ENCODE measurements around the gene KLHDC3. TPM values are rescaled to one million over a fixed set of nuclear protein-coding genes. Genes with fewer than 3 reads are reported as not detected.
A peak's percentile ranks its signal among the peaks of the same experiment; 100 is the strongest.

The KLHDC3 gene
- total and polyA plus RNA-seq, 2 of the 13 experiments (the other 11 are each of a cell fraction or from before 2014, with no cell fraction given) = 78.3 to 91.5 TPM

DNA sequence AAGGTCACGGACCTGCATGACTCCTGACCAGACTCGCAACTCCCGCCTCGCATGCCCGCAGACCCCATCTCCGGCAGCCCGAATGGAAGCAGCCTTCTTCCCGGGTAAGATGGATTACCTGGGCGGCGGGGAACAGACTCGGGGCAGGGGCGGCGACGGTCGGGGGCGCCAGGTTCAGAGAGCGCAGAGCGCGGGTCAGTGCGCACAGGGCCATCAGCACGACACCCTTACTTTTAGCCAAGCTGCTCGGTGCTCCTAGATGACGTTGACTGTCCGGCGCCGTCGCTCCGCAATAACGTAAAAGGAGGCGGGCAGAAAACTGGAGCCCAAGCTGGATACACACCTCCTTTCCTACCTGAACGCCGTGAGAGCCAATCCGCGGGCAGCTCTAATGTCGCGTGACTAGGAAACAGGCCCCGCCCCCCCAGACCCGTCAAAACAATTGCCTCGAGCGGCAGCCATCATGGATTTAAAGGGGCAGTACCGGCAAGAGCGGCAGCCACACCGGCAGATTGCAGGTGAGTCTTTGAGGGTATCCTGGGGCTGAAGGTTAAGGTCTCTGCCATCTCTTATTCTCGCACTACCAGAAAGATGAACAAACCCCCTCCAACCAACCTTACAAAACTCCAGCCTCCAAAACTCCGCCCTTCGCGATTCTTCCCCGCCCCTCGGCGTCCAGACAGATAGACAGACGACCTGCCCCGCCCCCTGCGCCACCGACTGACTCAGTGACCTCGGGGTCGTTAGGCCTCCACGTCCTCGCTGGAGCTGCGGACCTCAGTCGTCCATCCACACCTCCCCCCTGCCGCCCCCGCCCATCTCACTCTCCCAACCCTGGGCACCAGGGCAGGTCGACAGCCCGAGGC, 45.4 kb downstream of the KLHDC3 start, which contains the start of the genes KLC4 and MRPL2 (continued):
- TF ChIP-seq, protein P1, sequence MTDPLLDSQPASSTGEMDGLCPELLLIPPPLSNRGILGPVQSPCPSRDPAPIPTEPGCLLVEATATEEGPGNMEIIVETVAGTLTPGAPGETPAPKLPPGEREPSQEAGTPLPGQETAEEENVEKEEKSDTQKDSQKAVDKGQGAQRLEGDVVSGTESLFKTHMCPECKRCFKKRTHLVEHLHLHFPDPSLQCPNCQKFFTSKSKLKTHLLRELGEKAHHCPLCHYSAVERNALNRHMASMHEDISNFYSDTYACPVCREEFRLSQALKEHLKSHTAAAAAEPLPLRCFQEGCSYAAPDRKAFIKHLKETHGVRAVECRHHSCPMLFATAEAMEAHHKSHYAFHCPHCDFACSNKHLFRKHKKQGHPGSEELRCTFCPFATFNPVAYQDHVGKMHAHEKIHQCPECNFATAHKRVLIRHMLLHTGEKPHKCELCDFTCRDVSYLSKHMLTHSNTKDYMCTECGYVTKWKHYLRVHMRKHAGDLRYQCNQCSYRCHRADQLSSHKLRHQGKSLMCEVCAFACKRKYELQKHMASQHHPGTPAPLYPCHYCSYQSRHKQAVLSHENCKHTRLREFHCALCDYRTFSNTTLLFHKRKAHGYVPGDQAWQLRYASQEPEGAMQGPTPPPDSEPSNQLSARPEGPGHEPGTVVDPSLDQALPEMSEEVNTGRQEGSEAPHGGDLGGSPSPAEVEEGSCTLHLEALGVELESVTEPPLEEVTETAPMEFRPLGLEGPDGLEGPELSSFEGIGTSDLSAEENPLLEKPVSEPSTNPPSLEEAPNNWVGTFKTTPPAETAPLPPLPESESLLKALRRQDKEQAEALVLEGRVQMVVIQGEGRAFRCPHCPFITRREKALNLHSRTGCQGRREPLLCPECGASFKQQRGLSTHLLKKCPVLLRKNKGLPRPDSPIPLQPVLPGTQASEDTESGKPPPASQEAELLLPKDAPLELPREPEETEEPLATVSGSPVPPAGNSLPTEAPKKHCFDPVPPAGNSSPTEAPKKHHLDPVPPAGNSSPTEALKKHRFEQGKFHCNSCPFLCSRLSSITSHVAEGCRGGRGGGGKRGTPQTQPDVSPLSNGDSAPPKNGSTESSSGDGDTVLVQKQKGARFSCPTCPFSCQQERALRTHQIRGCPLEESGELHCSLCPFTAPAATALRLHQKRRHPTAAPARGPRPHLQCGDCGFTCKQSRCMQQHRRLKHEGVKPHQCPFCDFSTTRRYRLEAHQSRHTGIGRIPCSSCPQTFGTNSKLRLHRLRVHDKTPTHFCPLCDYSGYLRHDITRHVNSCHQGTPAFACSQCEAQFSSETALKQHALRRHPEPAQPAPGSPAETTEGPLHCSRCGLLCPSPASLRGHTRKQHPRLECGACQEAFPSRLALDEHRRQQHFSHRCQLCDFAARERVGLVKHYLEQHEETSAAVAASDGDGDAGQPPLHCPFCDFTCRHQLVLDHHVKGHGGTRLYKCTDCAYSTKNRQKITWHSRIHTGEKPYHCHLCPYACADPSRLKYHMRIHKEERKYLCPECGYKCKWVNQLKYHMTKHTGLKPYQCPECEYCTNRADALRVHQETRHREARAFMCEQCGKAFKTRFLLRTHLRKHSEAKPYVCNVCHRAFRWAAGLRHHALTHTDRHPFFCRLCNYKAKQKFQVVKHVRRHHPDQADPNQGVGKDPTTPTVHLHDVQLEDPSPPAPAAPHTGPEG (CRISPR knock-in tag; IDR thresholded peaks at IDR 0.05) = peak; percentile 43; the same call in 1 of the 2 replicates
- peak; percentile 81 for TF ChIP-seq ZNF709 (CRISPR knock-in tag; IDR thresholded peaks at IDR 0.05)
- TF ChIP-seq, protein P2, sequence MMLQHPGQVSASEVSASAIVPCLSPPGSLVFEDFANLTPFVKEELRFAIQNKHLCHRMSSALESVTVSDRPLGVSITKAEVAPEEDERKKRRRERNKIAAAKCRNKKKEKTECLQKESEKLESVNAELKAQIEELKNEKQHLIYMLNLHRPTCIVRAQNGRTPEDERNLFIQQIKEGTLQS (CRISPR knock-in tag; IDR thresholded peaks at IDR 0.05) = 0 out of 2 replicates have a peak, but pooled peaks have one; percentile 12
- no peak for TF ChIP-seq MEF2D (CRISPR knock-in tag; IDR thresholded peaks at IDR 0.05)
- TF ChIP-seq HHEX (CRISPR knock-in tag; IDR thresholded peaks at IDR 0.05) = no peak; the same call in 1 of the 2 replicates
- no peak for TF ChIP-seq ZNF337 (CRISPR knock-in tag; IDR thresholded peaks at IDR 0.05; ENCODE audit: borderline replicate concordance, low read depth)
- no peak for TF ChIP-seq NBN (conservative IDR thresholded peaks at IDR 0.05)
- TF ChIP-seq, protein P3, sequence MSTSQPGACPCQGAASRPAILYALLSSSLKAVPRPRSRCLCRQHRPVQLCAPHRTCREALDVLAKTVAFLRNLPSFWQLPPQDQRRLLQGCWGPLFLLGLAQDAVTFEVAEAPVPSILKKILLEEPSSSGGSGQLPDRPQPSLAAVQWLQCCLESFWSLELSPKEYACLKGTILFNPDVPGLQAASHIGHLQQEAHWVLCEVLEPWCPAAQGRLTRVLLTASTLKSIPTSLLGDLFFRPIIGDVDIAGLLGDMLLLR (CRISPR knock-in tag; IDR thresholded peaks at IDR 0.05) = peak; percentile 79
- TF ChIP-seq FOXA3 (CRISPR knock-in tag; IDR thresholded peaks at IDR 0.05) = peak; percentile 67
- TF ChIP-seq, protein P4, sequence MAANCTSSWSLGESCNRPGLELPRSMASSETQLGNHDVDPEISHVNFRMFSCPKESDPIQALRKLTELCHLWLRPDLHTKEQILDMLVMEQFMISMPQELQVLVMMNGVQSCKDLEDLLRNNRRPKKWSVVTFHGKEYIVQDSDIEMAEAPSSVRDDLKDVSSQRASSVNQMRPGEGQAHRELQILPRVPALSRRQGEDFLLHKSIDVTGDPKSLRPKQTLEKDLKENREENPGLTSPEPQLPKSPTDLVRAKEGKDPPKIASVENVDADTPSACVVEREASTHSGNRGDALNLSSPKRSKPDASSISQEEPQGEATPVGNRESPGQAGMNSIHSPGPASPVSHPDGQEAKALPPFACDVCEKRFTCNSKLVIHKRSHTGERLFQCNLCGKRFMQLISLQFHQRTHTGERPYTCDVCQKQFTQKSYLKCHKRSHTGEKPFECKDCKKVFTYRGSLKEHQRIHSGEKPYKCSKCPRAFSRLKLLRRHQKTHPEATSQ (CRISPR knock-in tag; IDR thresholded peaks at IDR 0.05; ENCODE audit: borderline replicate concordance) = no peak
- TF ChIP-seq, protein P5, sequence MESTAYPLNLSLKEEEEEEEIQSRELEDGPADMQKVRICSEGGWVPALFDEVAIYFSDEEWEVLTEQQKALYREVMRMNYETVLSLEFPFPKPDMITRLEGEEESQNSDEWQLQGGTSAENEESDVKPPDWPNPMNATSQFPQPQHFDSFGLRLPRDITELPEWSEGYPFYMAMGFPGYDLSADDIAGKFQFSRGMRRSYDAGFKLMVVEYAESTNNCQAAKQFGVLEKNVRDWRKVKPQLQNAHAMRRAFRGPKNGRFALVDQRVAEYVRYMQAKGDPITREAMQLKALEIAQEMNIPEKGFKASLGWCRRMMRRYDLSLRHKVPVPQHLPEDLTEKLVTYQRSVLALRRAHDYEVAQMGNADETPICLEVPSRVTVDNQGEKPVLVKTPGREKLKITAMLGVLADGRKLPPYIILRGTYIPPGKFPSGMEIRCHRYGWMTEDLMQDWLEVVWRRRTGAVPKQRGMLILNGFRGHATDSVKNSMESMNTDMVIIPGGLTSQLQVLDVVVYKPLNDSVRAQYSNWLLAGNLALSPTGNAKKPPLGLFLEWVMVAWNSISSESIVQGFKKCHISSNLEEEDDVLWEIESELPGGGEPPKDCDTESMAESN (CRISPR knock-in tag; conservative IDR thresholded peaks at IDR 0.05) = no peak
- TF ChIP-seq, protein P6, sequence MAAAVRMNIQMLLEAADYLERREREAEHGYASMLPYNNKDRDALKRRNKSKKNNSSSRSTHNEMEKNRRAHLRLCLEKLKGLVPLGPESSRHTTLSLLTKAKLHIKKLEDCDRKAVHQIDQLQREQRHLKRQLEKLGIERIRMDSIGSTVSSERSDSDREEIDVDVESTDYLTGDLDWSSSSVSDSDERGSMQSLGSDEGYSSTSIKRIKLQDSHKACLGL (CRISPR knock-in tag; IDR thresholded peaks at IDR 0.05) = peak; percentile 80; the same call in 1 of the 2 replicates
- peak; percentile 61 for TF ChIP-seq NR2C2 (CRISPR knock-in tag; IDR thresholded peaks at IDR 0.05; ENCODE audit: borderline replicate concordance)
- TF ChIP-seq BRCA1 (CRISPR knock-in tag; IDR thresholded peaks at IDR 0.05) = peak; percentile 16; the same call in 1 of the 2 replicates
- TF ChIP-seq, protein P7, sequence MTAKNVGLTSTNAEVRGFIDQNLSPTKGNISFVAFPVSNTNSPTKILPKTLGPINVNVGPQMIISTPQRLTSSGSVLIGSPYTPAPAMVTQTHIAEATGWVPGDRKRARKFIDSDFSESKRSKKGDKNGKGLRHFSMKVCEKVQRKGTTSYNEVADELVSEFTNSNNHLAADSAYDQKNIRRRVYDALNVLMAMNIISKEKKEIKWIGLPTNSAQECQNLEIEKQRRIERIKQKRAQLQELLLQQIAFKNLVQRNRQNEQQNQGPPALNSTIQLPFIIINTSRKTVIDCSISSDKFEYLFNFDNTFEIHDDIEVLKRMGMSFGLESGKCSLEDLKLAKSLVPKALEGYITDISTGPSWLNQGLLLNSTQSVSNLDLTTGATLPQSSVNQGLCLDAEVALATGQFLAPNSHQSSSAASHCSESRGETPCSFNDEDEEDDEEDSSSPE (CRISPR knock-in tag; IDR thresholded peaks at IDR 0.05) = peak; percentile 56; the same call in 1 of the 2 replicates
- peak; percentile 72; the same call in 1 of the 2 replicates for TF ChIP-seq ZNF788 (CRISPR knock-in tag; IDR thresholded peaks at IDR 0.05; ENCODE audit: borderline replicate concordance)
